ENCODE data around the gene TBL3.

Gene TBL3

DNA sequence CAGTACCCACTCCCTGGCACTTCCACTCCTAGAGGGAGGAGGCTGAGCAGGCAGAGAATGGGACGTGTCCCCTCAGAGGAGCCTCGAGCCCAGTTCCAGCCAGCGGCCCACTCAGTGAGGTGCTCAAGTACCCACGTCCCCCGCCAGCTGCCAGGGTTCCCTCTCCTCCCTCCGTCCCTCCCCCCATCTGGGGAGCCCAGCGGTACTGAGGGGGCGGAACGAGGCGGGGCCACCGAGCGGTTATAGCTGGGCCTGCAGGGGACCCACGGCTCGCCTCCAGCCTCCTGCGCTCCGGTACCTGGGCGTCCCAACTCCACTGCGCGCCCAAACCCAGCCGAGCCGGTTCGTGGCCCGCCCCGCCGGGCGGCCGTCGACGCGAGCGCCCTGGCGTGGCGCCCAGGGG is 47.7 kb downstream of the TBL3 start, which contains the start of gene NPW:
TSS of gene NPW (plus strand) at position 268 of the 403 bp plus-strand sequence.
- ATAC-seq, result no peak
- no peak for TF ChIP-seq ZFP30 (CRISPR knock-in tag; IDR thresholded peaks at IDR 0.05)
- TF ChIP-seq, protein P1, sequence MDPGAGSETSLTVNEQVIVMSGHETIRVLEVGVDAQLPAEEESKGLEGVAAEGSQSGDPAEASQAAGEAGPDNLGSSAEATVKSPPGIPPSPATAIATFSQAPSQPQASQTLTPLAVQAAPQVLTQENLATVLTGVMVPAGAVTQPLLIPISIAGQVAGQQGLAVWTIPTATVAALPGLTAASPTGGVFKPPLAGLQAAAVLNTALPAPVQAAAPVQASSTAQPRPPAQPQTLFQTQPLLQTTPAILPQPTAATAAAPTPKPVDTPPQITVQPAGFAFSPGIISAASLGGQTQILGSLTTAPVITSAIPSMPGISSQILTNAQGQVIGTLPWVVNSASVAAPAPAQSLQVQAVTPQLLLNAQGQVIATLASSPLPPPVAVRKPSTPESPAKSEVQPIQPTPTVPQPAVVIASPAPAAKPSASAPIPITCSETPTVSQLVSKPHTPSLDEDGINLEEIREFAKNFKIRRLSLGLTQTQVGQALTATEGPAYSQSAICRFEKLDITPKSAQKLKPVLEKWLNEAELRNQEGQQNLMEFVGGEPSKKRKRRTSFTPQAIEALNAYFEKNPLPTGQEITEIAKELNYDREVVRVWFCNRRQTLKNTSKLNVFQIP (CRISPR knock-in tag; IDR thresholded peaks at IDR 0.05; ENCODE audit: borderline replicate concordance, low read depth), result no peak
- TF ChIP-seq, protein P2, sequence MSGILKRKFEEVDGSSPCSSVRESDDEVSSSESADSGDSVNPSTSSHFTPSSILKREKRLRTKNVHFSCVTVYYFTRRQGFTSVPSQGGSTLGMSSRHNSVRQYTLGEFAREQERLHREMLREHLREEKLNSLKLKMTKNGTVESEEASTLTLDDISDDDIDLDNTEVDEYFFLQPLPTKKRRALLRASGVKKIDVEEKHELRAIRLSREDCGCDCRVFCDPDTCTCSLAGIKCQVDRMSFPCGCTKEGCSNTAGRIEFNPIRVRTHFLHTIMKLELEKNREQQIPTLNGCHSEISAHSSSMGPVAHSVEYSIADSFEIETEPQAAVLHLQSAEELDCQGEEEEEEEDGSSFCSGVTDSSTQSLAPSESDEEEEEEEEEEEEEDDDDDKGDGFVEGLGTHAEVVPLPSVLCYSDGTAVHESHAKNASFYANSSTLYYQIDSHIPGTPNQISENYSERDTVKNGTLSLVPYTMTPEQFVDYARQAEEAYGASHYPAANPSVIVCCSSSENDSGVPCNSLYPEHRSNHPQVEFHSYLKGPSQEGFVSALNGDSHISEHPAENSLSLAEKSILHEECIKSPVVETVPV (CRISPR knock-in tag; IDR thresholded peaks at IDR 0.05), result no peak
- no peak for TF ChIP-seq SNAI2 (CRISPR knock-in tag; IDR thresholded peaks at IDR 0.05)
- no peak for TF ChIP-seq ESRRG (CRISPR knock-in tag; IDR thresholded peaks at IDR 0.05)
- TF ChIP-seq, protein P3, sequence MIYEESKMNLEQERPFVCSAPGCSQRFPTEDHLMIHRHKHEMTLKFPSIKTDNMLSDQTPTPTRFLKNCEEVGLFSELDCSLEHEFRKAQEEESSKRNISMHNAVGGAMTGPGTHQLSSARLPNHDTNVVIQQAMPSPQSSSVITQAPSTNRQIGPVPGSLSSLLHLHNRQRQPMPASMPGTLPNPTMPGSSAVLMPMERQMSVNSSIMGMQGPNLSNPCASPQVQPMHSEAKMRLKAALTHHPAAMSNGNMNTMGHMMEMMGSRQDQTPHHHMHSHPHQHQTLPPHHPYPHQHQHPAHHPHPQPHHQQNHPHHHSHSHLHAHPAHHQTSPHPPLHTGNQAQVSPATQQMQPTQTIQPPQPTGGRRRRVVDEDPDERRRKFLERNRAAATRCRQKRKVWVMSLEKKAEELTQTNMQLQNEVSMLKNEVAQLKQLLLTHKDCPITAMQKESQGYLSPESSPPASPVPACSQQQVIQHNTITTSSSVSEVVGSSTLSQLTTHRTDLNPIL (CRISPR knock-in tag; IDR thresholded peaks at IDR 0.05; ENCODE audit: low read depth), result no peak
- no peak for TF ChIP-seq RARB (CRISPR knock-in tag; IDR thresholded peaks at IDR 0.05)
- no peak for TF ChIP-seq ZC3H10 (CRISPR knock-in tag; IDR thresholded peaks at IDR 0.05)
- no peak for TF ChIP-seq BACH2 (CRISPR knock-in tag; IDR thresholded peaks at IDR 0.05; ENCODE audit: borderline replicate concordance)
- no peak for TF ChIP-seq ISL1 (CRISPR knock-in tag; IDR thresholded peaks at IDR 0.05)
- TF ChIP-seq ARNTL (CRISPR knock-in tag; IDR thresholded peaks at IDR 0.05; ENCODE audit: borderline replicate concordance, low read depth), result no peak
- TF ChIP-seq ZNF70 (CRISPR knock-in tag; IDR thresholded peaks at IDR 0.05), result no peak
- TF ChIP-seq TOX (CRISPR knock-in tag; IDR thresholded peaks at IDR 0.05; ENCODE audit: borderline replicate concordance), result no peak
- no peak for TF ChIP-seq CSDC2 (CRISPR knock-in tag; IDR thresholded peaks at IDR 0.05)
- TF ChIP-seq, protein P4, sequence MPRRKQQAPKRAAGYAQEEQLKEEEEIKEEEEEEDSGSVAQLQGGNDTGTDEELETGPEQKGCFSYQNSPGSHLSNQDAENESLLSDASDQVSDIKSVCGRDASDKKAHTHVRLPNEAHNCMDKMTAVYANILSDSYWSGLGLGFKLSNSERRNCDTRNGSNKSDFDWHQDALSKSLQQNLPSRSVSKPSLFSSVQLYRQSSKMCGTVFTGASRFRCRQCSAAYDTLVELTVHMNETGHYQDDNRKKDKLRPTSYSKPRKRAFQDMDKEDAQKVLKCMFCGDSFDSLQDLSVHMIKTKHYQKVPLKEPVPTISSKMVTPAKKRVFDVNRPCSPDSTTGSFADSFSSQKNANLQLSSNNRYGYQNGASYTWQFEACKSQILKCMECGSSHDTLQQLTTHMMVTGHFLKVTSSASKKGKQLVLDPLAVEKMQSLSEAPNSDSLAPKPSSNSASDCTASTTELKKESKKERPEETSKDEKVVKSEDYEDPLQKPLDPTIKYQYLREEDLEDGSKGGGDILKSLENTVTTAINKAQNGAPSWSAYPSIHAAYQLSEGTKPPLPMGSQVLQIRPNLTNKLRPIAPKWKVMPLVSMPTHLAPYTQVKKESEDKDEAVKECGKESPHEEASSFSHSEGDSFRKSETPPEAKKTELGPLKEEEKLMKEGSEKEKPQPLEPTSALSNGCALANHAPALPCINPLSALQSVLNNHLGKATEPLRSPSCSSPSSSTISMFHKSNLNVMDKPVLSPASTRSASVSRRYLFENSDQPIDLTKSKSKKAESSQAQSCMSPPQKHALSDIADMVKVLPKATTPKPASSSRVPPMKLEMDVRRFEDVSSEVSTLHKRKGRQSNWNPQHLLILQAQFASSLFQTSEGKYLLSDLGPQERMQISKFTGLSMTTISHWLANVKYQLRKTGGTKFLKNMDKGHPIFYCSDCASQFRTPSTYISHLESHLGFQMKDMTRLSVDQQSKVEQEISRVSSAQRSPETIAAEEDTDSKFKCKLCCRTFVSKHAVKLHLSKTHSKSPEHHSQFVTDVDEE (CRISPR knock-in tag; IDR thresholded peaks at IDR 0.05), result no peak
- TF ChIP-seq GLIS3 (CRISPR knock-in tag; IDR thresholded peaks at IDR 0.05), result no peak
- TF ChIP-seq ZNF565 (CRISPR knock-in tag; conservative IDR thresholded peaks at IDR 0.05; ENCODE audit: low read depth), result no peak
- TF ChIP-seq, protein P5, sequence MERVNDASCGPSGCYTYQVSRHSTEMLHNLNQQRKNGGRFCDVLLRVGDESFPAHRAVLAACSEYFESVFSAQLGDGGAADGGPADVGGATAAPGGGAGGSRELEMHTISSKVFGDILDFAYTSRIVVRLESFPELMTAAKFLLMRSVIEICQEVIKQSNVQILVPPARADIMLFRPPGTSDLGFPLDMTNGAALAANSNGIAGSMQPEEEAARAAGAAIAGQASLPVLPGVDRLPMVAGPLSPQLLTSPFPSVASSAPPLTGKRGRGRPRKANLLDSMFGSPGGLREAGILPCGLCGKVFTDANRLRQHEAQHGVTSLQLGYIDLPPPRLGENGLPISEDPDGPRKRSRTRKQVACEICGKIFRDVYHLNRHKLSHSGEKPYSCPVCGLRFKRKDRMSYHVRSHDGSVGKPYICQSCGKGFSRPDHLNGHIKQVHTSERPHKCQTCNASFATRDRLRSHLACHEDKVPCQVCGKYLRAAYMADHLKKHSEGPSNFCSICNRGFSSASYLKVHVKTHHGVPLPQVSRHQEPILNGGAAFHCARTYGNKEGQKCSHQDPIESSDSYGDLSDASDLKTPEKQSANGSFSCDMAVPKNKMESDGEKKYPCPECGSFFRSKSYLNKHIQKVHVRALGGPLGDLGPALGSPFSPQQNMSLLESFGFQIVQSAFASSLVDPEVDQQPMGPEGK (CRISPR knock-in tag; IDR thresholded peaks at IDR 0.05; ENCODE audit: borderline replicate concordance), result no peak
- no peak for TF ChIP-seq TCF4 (CRISPR knock-in tag; IDR thresholded peaks at IDR 0.05; ENCODE audit: borderline replicate concordance)
- no peak for TF ChIP-seq ZNF8 (CRISPR knock-in tag; IDR thresholded peaks at IDR 0.05)

DNA sequence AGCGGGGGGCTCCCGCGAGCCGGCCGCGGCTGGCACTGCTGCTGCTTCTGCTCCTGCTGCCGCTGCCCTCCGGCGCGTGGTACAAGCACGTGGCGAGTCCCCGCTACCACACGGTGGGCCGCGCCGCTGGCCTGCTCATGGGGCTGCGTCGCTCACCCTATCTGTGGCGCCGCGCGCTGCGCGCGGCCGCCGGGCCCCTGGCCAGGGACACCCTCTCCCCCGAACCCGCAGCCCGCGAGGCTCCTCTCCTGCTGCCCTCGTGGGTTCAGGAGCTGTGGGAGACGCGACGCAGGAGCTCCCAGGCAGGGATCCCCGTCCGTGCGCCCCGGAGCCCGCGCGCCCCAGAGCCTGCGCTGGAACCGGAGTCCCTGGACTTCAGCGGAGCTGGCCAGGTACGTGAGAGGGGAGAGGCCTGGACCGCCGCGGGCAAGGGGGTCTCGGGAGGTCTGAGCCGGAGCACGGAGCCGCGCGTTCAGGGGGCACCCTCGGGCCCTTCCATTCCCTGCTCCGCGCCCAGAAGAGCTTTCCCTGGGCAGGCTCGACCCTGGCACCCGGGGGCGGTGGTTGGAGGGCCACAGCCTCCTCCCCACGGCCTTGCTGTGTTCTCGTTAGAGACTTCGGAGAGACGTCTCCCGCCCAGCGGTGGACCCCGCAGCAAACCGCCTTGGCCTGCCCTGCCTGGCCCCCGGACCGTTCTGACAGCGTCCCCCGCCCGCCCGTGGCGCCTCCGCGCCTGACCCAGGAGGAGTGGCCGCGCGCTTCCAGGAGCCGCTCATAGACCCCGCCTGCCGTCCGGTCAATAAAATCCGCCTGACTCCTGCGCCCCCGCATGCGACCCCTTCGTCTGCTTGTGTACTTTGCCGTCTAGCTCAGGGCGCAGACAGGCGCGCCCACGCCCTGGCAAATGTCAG is 48.3 kb downstream of the TBL3 start:
- TF ChIP-seq BACH2 (CRISPR knock-in tag; IDR thresholded peaks at IDR 0.05; ENCODE audit: borderline replicate concordance) (no peak), ZC3H10 (CRISPR knock-in tag; IDR thresholded peaks at IDR 0.05) (no peak), ZNF8 (CRISPR knock-in tag; IDR thresholded peaks at IDR 0.05) (no peak), SNAI2 (CRISPR knock-in tag; IDR thresholded peaks at IDR 0.05) (no peak), GLIS3 (CRISPR knock-in tag; IDR thresholded peaks at IDR 0.05) (no peak), RARB (CRISPR knock-in tag; IDR thresholded peaks at IDR 0.05) (no peak), ZNF565 (CRISPR knock-in tag; conservative IDR thresholded peaks at IDR 0.05; ENCODE audit: low read depth) (no peak), ZFP30 (CRISPR knock-in tag; IDR thresholded peaks at IDR 0.05) (no peak), OSR1 (CRISPR knock-in tag; IDR thresholded peaks at IDR 0.05) (no peak), ISL1 (CRISPR knock-in tag; IDR thresholded peaks at IDR 0.05) (no peak), ESRRG (CRISPR knock-in tag; IDR thresholded peaks at IDR 0.05) (no peak), ZNF70 (CRISPR knock-in tag; IDR thresholded peaks at IDR 0.05) (no peak)
- TF ChIP-seq, protein P1 (CRISPR knock-in tag; IDR thresholded peaks at IDR 0.05; ENCODE audit: borderline replicate concordance, low read depth), result no peak
- TF ChIP-seq, protein P2 (CRISPR knock-in tag; IDR thresholded peaks at IDR 0.05), result no peak
- ATAC-seq, result no peak

All from SK-N-SH treated with all-trans-retinoic acid at 6 μM for 48 hours (cell line).